Activated T-cell treated with anti-CD3 and anti-CD28 coated beads, Interleukin-2, amount 50 U/mL, for 48 hours (primary cell): Measurements from ENCODE around the gene AFG3L2.
"Not testable (repeated sequence)": the region's sequence is repeated elsewhere in the genome, so short reads cannot be mapped to it uniquely, and the experiment has no call there.

Source experiments
- DNase-seq, 2 experiments: peaks; one replicate each; pipeline ENCODE4 v3.0.0-alpha.2; 2020

The AFG3L2 gene

GRCh38 chr18:12394428-12394827 is 17.4 kb upstream of the AFG3L2 start:
- DNase-seq: peak in 1 of 2 experiments; percentile 41

GRCh38 chr18:12393998-12394397 is 17.0 kb upstream of the AFG3L2 start:
- DNase-seq: no peak

GRCh38 chr18:12393510-12393909 is 16.5 kb upstream of the AFG3L2 start:
- no peak for DNase-seq

- DNase-seq: peak; percentile 54 to 60
Measured at GRCh38 chr18:12391487-12392165, 14.6 kb upstream of the AFG3L2 start.

GRCh38 chr18:12388442-12388841 is 11.4 kb upstream of the AFG3L2 start:
- no peak for DNase-seq

GRCh38 chr18:12384261-12384660 is 7.2 kb upstream of the AFG3L2 start:
- DNase-seq: no peak

GRCh38 chr18:12383759-12384158 is 6.7 kb upstream of the AFG3L2 start:
- DNase-seq: not testable (repeated sequence)

- not testable (repeated sequence) for DNase-seq
Measured at GRCh38 chr18:12382221-12382814, 5.3 kb upstream of the AFG3L2 start.

GRCh38 chr18:12378198-12378558 is 1.2 kb upstream of the AFG3L2 start:
- DNase-seq: not testable (repeated sequence)

GRCh38 chr18:12377556-12378197 is 650 bp upstream of the AFG3L2 start:
- no peak for DNase-seq

- DNase-seq: peak in 1 of 2 experiments; percentile 37
Measured at GRCh38 chr18:12376034-12376753, 833 bp downstream of the AFG3L2 start.

- DNase-seq: no peak
Measured at GRCh38 chr18:12374401-12374800, 2.6 kb downstream of the AFG3L2 start.

GRCh38 chr18:12373771-12374116 is 3.3 kb downstream of the AFG3L2 start:
- DNase-seq: no peak

GRCh38 chr18:12373116-12373770 is 3.8 kb downstream of the AFG3L2 start:
- no peak for DNase-seq

- no peak for DNase-seq
Measured at GRCh38 chr18:12372406-12372805, 4.6 kb downstream of the AFG3L2 start.

- no peak for DNase-seq
Measured at GRCh38 chr18:12371590-12371989, 5.4 kb downstream of the AFG3L2 start.

- DNase-seq: no peak
Measured at GRCh38 chr18:12369211-12369610, 7.8 kb downstream of the AFG3L2 start.

GRCh38 chr18:12366784-12367183 is 10.2 kb downstream of the AFG3L2 start:
- DNase-seq: no peak

- no peak for DNase-seq
Measured at GRCh38 chr18:12366379-12366778, 10.6 kb downstream of the AFG3L2 start.

GRCh38 chr18:12362473-12363174 is 14.4 kb downstream of the AFG3L2 start:
- no peak for DNase-seq

- no peak for DNase-seq
Measured at GRCh38 chr18:12361770-12362378, 15.2 kb downstream of the AFG3L2 start.

- DNase-seq: no peak
Measured at GRCh38 chr18:12359515-12359927, 17.5 kb downstream of the AFG3L2 start.
